Measurements from ENCODE around the gene ATR. TPM values are rescaled to one million over a fixed set of nuclear protein-coding genes. Genes with fewer than 3 reads are reported as not detected.

ATR gene
- total and polyA plus RNA-seq, 9 of the 15 experiments (the other 6 are each of a cell fraction or from before 2014, with no cell fraction given) = 18.0 to 37.8 (median 23.2) TPM

DNA sequence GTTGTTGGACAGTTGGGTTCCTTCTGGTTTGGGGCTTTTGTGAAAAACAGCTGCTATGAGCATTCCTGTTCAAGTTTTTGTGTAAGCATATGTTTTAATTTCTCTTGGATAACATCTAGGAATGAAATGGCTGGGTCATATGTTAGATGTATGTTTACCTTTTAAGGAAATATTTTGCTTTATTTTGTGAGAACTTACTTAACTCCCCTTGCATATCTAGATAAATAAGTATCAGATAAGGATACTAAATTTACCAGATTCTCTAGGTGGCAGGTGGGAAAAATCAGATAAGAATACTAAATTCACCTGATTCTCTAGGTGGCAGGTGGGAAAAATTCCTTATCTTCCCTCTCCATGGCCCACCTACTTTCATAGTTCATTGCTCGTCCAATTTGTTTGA lies 16.6 kb upstream of the ATR start:
- ATAC-seq = no peak
- POLR2A ChIA-PET = no interaction called here
- Histone ChIP-seq H4K20me1 (replicated peaks; ENCODE audit: control insufficient read depth, insufficient read depth, low read length) (no peaks in the 10 kb centered on the region), H3K79me2 (ENCODE audit: control insufficient read depth, insufficient read depth, low read length) (peaks cover 26% of the 10 kb centered on the region), H3K36me3 (ENCODE audit: control insufficient read depth, insufficient read depth, low read length) (no peaks in the 10 kb centered on the region), H3K9me1 (ENCODE audit: control insufficient read depth, insufficient read depth, low read length) (no peaks in the 10 kb centered on the region), H2AFZ (ENCODE audit: low read depth, low read length) (peak overlapping the region; percentile 97), H3K4me3 (no peak overlapping the region), H3K4me2 (ENCODE audit: insufficient read depth, low read length) (peak overlapping the region; percentile 84; the same call in 1 of the 2 replicates), H3K9me3 (replicated peaks; ENCODE audit: control insufficient read depth, insufficient read depth, low read depth, low read length) (no peaks in the 10 kb centered on the region), H3K4me1 (replicated peaks in 1 of 2; ENCODE audit: control insufficient read depth in 2 of 2, insufficient read depth in 2 of 2, low read length in 2 of 2) (peaks cover 0 to 14% of the 10 kb centered on the region in 2 experiments; a peak in 3 of 5 replicates), H3K27ac (ENCODE audit: extremely low read depth, low read depth, low read length) (peak overlapping the region; percentile 62; the same call in 2 of the 3 replicates), H3K9ac (ENCODE audit: insufficient read depth in 1 of 2, low read depth in 2 of 2, low read length in 2 of 2) (peak overlapping the region in 1 of 2 experiments; percentile 63; a peak in 1 of 4 replicates), H3K27me3 (ENCODE audit: control insufficient read depth in 2 of 2, insufficient read depth in 2 of 2, low read length in 2 of 2) (no peaks in the 10 kb centered on the region)
- intact Hi-C loops (cut with micrococcal nuclease) (loop anchor here (5.0 kb wide), 1 partner anchor 132 kb away; no protein-coding TSS in a partner anchor), in situ Hi-C loops (cut with MboI) (loop anchor here (10.0 kb wide), 1 partner anchor 230 kb away; no protein-coding TSS in a partner anchor)
- no peak for DNase-seq (ENCODE audit: extremely low read depth in 1 of 4, low spot score in 3 of 4)
- WGBS (ENCODE audit: insufficient coverage, low coverage, missing lambda C conversion rate) = 11% methylated on average over 1 of the region's 1 CpG
- CTCF ChIA-PET (ENCODE audit: low intra/inter-chr PET ratio) = no interaction called here
- no TSS peak for BruUV-seq (replicated peaks)
- FAIRE-seq = no peak
- no peak for TF ChIP-seq RFX5 (IDR thresholded peaks at IDR 0.05; ENCODE audit: low read depth, low read length)
- no peak for TF ChIP-seq TBL1XR1 (IDR thresholded peaks at IDR 0.05; ENCODE audit: low read length in 2 of 2)
- no peak for TF ChIP-seq ETV6 (IDR thresholded peaks at IDR 0.05; ENCODE audit: borderline replicate concordance in 1 of 2, low read depth in 2 of 2, low read length in 1 of 2)
- no peak for TF ChIP-seq ETV6 (CRISPR knock-in tag; IDR thresholded peaks at IDR 0.05; ENCODE audit: borderline replicate concordance)
- TF ChIP-seq, protein P1, sequence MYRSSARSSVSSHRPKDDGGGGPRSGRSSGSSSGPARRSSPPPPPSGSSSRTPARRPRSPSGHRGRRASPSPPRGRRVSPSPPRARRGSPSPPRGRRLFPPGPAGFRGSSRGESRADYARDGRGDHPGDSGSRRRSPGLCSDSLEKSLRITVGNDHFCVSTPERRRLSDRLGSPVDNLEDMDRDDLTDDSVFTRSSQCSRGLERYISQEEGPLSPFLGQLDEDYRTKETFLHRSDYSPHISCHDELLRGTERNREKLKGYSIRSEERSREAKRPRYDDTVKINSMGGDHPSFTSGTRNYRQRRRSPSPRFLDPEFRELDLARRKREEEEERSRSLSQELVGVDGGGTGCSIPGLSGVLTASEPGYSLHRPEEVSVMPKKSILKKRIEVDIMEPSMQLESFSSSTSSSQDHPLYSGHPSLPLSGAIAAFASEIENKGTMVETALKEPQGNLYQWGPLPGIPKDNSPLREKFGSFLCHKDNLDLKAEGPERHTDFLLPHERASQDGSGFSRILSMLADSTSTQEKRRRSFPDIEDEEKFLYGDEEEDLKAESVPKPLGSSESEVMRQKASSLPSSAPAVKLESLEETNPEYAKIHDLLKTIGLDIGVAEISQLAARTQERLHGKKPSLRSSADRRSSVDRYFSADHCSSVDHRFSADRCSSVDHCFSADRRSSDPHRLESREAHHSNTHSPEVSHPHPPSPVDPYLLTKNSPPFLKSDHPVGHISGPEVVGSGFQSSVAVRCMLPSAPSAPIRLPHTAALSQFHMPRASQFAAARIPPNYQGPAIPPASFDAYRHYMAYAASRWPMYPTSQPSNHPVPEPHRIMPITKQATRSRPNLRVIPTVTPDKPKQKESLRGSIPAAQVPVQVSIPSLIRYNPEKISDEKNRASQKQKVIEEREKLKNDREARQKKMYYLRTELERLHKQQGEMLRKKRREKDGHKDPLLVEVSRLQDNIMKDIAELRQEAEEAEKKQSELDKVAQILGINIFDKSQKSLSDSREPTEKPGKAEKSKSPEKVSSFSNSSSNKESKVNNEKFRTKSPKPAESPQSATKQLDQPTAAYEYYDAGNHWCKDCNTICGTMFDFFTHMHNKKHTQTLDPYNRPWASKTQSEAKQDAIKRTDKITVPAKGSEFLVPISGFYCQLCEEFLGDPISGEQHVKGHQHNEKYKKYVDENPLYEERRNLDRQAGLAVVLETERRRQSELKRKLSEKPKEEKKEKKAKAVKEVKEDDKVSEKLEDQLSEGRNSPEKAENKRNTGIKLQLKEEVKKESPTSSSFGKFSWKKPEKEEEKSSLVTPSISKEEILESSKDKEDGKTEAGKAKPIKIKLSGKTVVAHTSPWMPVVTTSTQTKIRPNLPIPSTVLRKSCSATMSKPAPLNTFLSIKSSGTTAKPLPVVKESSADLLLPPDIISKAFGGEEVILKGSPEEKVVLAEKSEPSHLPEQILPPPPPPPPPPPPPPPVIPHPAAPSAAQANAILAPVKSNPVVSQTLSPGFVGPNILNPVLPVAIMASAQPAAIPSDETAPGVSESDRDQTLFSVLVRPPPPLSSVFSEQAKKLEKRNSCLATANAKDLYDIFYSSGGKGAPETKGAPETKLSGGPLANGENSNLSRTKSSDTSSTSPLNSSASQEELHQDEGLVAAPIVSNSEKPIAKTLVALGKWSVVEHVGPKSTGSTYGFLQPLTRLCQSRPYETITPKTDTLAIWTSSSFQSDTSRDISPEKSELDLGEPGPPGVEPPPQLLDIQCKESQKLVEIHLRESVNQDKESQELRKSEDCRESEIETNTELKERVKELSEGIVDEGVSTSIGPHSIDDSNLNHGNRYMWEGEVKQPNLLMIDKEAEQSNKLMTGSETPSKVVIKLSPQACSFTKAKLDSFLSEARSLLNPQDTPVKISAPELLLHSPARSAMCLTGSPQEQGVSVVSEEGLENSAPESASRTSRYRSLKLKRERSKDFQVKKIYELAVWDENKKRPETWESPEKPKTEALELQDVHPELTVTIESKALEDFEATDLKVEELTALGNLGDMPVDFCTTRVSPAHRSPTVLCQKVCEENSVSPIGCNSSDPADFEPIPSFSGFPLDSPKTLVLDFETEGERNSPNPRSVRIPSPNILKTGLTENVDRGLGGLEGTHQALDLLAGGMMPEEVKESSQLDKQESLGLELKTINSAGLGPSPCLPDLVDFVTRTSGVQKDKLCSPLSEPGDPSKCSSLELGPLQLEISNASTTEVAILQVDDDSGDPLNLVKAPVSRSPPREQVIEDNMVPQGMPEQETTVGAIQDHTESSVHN (IDR thresholded peaks at IDR 0.05; ENCODE audit: borderline replicate concordance in 1 of 2, low read depth in 1 of 2) = no peak
- TF ChIP-seq HDAC2 (IDR thresholded peaks at IDR 0.05) = no peak
- TF ChIP-seq, protein P2, sequence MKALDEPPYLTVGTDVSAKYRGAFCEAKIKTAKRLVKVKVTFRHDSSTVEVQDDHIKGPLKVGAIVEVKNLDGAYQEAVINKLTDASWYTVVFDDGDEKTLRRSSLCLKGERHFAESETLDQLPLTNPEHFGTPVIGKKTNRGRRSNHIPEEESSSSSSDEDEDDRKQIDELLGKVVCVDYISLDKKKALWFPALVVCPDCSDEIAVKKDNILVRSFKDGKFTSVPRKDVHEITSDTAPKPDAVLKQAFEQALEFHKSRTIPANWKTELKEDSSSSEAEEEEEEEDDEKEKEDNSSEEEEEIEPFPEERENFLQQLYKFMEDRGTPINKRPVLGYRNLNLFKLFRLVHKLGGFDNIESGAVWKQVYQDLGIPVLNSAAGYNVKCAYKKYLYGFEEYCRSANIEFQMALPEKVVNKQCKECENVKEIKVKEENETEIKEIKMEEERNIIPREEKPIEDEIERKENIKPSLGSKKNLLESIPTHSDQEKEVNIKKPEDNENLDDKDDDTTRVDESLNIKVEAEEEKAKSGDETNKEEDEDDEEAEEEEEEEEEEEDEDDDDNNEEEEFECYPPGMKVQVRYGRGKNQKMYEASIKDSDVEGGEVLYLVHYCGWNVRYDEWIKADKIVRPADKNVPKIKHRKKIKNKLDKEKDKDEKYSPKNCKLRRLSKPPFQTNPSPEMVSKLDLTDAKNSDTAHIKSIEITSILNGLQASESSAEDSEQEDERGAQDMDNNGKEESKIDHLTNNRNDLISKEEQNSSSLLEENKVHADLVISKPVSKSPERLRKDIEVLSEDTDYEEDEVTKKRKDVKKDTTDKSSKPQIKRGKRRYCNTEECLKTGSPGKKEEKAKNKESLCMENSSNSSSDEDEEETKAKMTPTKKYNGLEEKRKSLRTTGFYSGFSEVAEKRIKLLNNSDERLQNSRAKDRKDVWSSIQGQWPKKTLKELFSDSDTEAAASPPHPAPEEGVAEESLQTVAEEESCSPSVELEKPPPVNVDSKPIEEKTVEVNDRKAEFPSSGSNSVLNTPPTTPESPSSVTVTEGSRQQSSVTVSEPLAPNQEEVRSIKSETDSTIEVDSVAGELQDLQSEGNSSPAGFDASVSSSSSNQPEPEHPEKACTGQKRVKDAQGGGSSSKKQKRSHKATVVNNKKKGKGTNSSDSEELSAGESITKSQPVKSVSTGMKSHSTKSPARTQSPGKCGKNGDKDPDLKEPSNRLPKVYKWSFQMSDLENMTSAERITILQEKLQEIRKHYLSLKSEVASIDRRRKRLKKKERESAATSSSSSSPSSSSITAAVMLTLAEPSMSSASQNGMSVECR (CRISPR knock-in tag; IDR thresholded peaks at IDR 0.05) = no peak
- no peak for TF ChIP-seq CHD2 (IDR thresholded peaks at IDR 0.05; ENCODE audit: low read depth, low read length)
